Ascending aorta (tissue), 2 donors: Measurements from ENCODE around the gene TRIM45. TPM values are rescaled to one million over a fixed set of nuclear protein-coding genes. Genes with fewer than 3 reads are reported as not detected.

Source experiments
- DNase-seq, 2 donors: peaks; one replicate each; pipeline ENCODE4 v3.0.0-alpha.2; 2019; ENCODE audit warnings: low spot score in 2 of 2
- H3K27ac ChIP-seq, 2 donors: fragments of 200-600 bp; sonication (generic); one replicate each; pipeline ENCODE4 v1.5.1; 2016 to 2017; ENCODE audit warnings: mild to moderate bottlenecking in 1 of 2
- H3K27me3 ChIP-seq: fragments of 200-600 bp; sonication (generic); one replicate; pipeline ENCODE4 v1.5.1; 2017
- H3K36me3 ChIP-seq, 2 donors: fragments of 200-600 bp; sonication (generic); one replicate each; pipeline ENCODE4 v1.5.1; 2016
- H3K4me1 ChIP-seq, 2 donors: fragments of 200-600 bp; sonication (generic); one replicate each; pipeline ENCODE4 v1.5.1; 2016 to 2017; ENCODE audit warnings: mild to moderate bottlenecking in 1 of 2
- H3K4me3 ChIP-seq, 2 donors: fragments of 200-600 bp; sonication (generic); one replicate each; pipeline ENCODE4 v1.5.1; 2016 to 2017; ENCODE audit warnings: mild to moderate bottlenecking in 1 of 2
- H3K9me3 ChIP-seq, 2 donors: fragments of 200-600 bp; sonication (generic); one replicate each; pipeline ENCODE4 v1.5.1; 2016
- CTCF ChIP-seq, 3 experiments: fragments of 200-600 bp in 2 of 3; fragments of 450-650 bp in 1 of 3; sonication (generic) in 2 of 3; IDR thresholded peaks; one replicate each; pipeline ENCODE4 v1.5.1; 2016 to 2019; ENCODE audit warnings: antibody characterized with exemption in 3 of 3, mild to moderate bottlenecking in 1 of 3, moderate library complexity in 1 of 3
- intact Hi-C: fragments of 100-400 bp; cut with DNase I; formaldehyde crosslinking; loops from one replicate; pipeline ENCODE4 v1.15.1; 2023
- total RNA-seq: library from RNA; depleted of rRNA; stranded (reverse); fragments of >200 nt; gene quantifications from one replicate; pipeline ENCODE4 v1.1.0, GENCODE V29; 2016

TRIM45 gene
- total RNA-seq, 1 donor from 2014 or later: 1.9 TPM

GRCh38 chr1:117097443-117097842 lies 24.1 kb downstream of the TRIM45 start:
- no peak for DNase-seq
- intact Hi-C loops: loop anchor here (10.0 kb wide), 1 partner anchor 507 kb away; the partner anchor contains the start of gene TENT5C
- peak overlapping the region; percentile 3 to 8 for H3K27ac ChIP-seq
- peaks cover 6 to 30% of the 10 kb centered on the region in 2 donors for H3K4me1 ChIP-seq
- no peaks in the 10 kb centered on the region for H3K9me3 ChIP-seq
- no peaks in the 10 kb centered on the region for H3K27me3 ChIP-seq
- no peaks in the 10 kb centered on the region for H3K36me3 ChIP-seq
- H3K4me3 ChIP-seq: no peak overlapping the region
- TF ChIP-seq CTCF (IDR thresholded peaks at IDR 0.05): no peak

- H3K27ac ChIP-seq: peak overlapping the region; percentile 3 to 8
- no peak for DNase-seq
- H3K4me1 ChIP-seq: peaks cover 6 to 32% of the 10 kb centered on the region in 2 donors
- TF ChIP-seq CTCF (IDR thresholded peaks at IDR 0.05): no peak
- H3K27me3 ChIP-seq: no peaks in the 10 kb centered on the region
- H3K9me3 ChIP-seq: no peaks in the 10 kb centered on the region
- intact Hi-C loops: loop anchor here (10.0 kb wide), 1 partner anchor 508 kb away; the partner anchor contains the start of gene TENT5C
- H3K4me3 ChIP-seq: no peak overlapping the region
- no peaks in the 10 kb centered on the region for H3K36me3 ChIP-seq
These were observed 24.6 kb downstream of the TRIM45 start for GRCh38 chr1:117096951-117097408.

- Histone ChIP-seq H3K9me3 (no peaks in the 10 kb centered on the region), H3K36me3 (no peaks in the 10 kb centered on the region), H3K27me3 (no peaks in the 10 kb centered on the region), H3K4me3 (no peak overlapping the region), H3K4me1 (peaks cover 6 to 32% of the 10 kb centered on the region in 2 donors), H3K27ac (peak overlapping the region; percentile 89 to 91)
- intact Hi-C loops: loop anchor here (10.0 kb wide), 1 partner anchor 510 kb away; the partner anchor contains the start of gene TENT5C
- no peak for DNase-seq
- no peak for TF ChIP-seq CTCF (IDR thresholded peaks at IDR 0.05)
These were observed 26.5 kb downstream of the TRIM45 start for GRCh38 chr1:117094841-117095604.

GRCh38 chr1:117093870-117094621 lies 27.5 kb downstream of the TRIM45 start:
- Histone ChIP-seq H3K27me3 (no peaks in the 10 kb centered on the region), H3K36me3 (no peaks in the 10 kb centered on the region), H3K9me3 (no peaks in the 10 kb centered on the region), H3K4me3 (no peak overlapping the region), H3K27ac (peak overlapping the region; percentile 89 to 91), H3K4me1 (peaks cover 6 to 32% of the 10 kb centered on the region in 2 donors)
- intact Hi-C loops: loop anchor here (1.0 to 10.0 kb wide), 3 partner anchors 27 to 511 kb away; partner anchors contain the start of genes TENT5C, TRIM45 and TTF2
- peak; percentile 36 to 43 (median 41) for TF ChIP-seq CTCF (IDR thresholded peaks at IDR 0.05)
- DNase-seq: peak in 1 of 2 donors; percentile 63

- H3K4me1 ChIP-seq: peaks cover 6 to 32% of the 10 kb centered on the region in 2 donors
- intact Hi-C loops: loop anchor here (1.0 to 10.0 kb wide), 3 partner anchors 28 to 512 kb away; partner anchors contain the start of genes TENT5C, TRIM45 and TTF2
- no peaks in the 10 kb centered on the region for H3K36me3 ChIP-seq
- H3K27me3 ChIP-seq: no peaks in the 10 kb centered on the region
- H3K27ac ChIP-seq: peak overlapping the region; percentile 89 to 91
- no peaks in the 10 kb centered on the region for H3K9me3 ChIP-seq
- DNase-seq: peak; percentile 36 to 91
- no peak overlapping the region for H3K4me3 ChIP-seq
- no peak for TF ChIP-seq CTCF (IDR thresholded peaks at IDR 0.05)
These were observed 28.4 kb downstream of the TRIM45 start for GRCh38 chr1:117093091-117093534.
